WTC11 (cell line): ENCODE measurements around the gene SERTAD4.

Experiments
- ATF2 ChIP-seq: sonication (generic); formaldehyde crosslinking; IDR thresholded peaks from 2 replicates; pipeline ENCODE4 v1.8.1; 2022; ENCODE audit warnings: low read depth, missing genetic modification reagents, borderline replicate concordance
- CTCF ChIP-seq: fragments of 200-600 bp; IDR thresholded peaks from 2 replicates; pipeline ENCODE4 v1.8.0; 2022; ENCODE audit warnings: antibody characterized with exemption
- FOXJ3 ChIP-seq: sonication (generic); formaldehyde crosslinking; IDR thresholded peaks from 2 replicates; pipeline ENCODE4 v1.9.0; 2021; ENCODE audit warnings: missing genetic modification reagents, mild to moderate bottlenecking, borderline replicate concordance
- PRDM15 ChIP-seq: sonication (generic); formaldehyde crosslinking; IDR thresholded peaks from 2 replicates; pipeline ENCODE4 v1.8.0; 2022; ENCODE audit warnings: missing genetic modification reagents
- USF1 ChIP-seq: sonication (generic); formaldehyde crosslinking; IDR thresholded peaks from 2 replicates; pipeline ENCODE4 v1.8.0; 2022; ENCODE audit warnings: mild to moderate bottlenecking, missing genetic modification reagents
- ZNF121 ChIP-seq: sonication (generic); formaldehyde crosslinking; IDR thresholded peaks from 2 replicates; pipeline ENCODE4 v1.8.0; 2023; ENCODE audit warnings: missing genetic modification reagents

- TF ChIP-seq ZNF121 (no peak), FOXJ3 (no peak), CTCF (no peak), ATF2 (CRISPR knock-in tag) (no peak), USF1 (no peak), PRDM15 (no peak)
These were observed 19.3 kb upstream of the SERTAD4 start for GRCh38 chr1:210213335-210213734.
